MM.1S (cell line): Measurements from ENCODE around the gene PBX3.

Source experiments
- DNase-seq: peaks from one replicate; pipeline ENCODE4 v3.0.0-alpha.2; 2015
- H2AFZ ChIP-seq: fragments of 300-600 bp; sonication (generic); 2 replicates; pipeline ENCODE4 v1.6.0; 2016; ENCODE audit warnings: antibody characterized with exemption, low read length
- H3F3A ChIP-seq: fragments of 300-600 bp; sonication (generic); 2 replicates; pipeline ENCODE4 v1.6.1; 2016; ENCODE audit warnings: mild to moderate bottlenecking, antibody characterized with exemption, low read length, moderate library complexity, mixed read lengths; ENCODE audit not compliant: insufficient read depth
- H3K27ac ChIP-seq: fragments of 300-600 bp; sonication (generic); 2 replicates; pipeline ENCODE4 v1.5.1; 2016; ENCODE audit warnings: mild to moderate bottlenecking, low read length
- H3K27me3 ChIP-seq: fragments of 300-600 bp; sonication (generic); replicated peaks from 2 replicates; pipeline ENCODE4 v1.6.0; 2016; ENCODE audit warnings: low read length; ENCODE audit not compliant: insufficient read depth
- H3K36me3 ChIP-seq: fragments of 300-600 bp; sonication (generic); replicated peaks from 2 replicates; pipeline ENCODE4 v1.6.1; 2016; ENCODE audit warnings: mild to moderate bottlenecking, low read length, mixed read lengths; ENCODE audit not compliant: insufficient read depth
- H3K4me1 ChIP-seq: fragments of 300-600 bp; sonication (generic); 2 replicates; pipeline ENCODE4 v1.6.1; 2016; ENCODE audit warnings: low read length, mixed read lengths
- H3K4me2 ChIP-seq: fragments of 300-600 bp; sonication (generic); 2 replicates; pipeline ENCODE4 v1.6.0; 2016; ENCODE audit warnings: low read depth, low read length
- H3K4me3 ChIP-seq: fragments of 300-600 bp; sonication (generic); 2 replicates; pipeline ENCODE4 v1.5.1; 2016; ENCODE audit warnings: low read length, mixed read lengths
- H3K79me2 ChIP-seq: fragments of 300-600 bp; sonication (generic); 2 replicates; pipeline ENCODE4 v1.6.1; 2016; ENCODE audit warnings: mixed run types, low read length, mixed read lengths
- H3K9ac ChIP-seq: fragments of 300-600 bp; sonication (generic); 2 replicates; pipeline ENCODE4 v1.6.1; 2016; ENCODE audit warnings: low read length, mixed read lengths
- H3K9me2 ChIP-seq: fragments of 300-600 bp; sonication (generic); replicated peaks from 2 replicates; pipeline ENCODE4 v1.6.1; 2016; ENCODE audit warnings: mild to moderate bottlenecking, low read length, mixed read lengths; ENCODE audit not compliant: insufficient read depth
- H3K9me3 ChIP-seq: fragments of 300-600 bp; sonication (generic); replicated peaks from 2 replicates; pipeline ENCODE4 v1.6.1; 2016; ENCODE audit warnings: mild to moderate bottlenecking, low read length, mixed read lengths; ENCODE audit not compliant: insufficient read depth
- H4K20me1 ChIP-seq: fragments of 300-600 bp; sonication (generic); 2 replicates; pipeline ENCODE4 v1.6.1; 2016; ENCODE audit warnings: mild to moderate bottlenecking, low read length, moderate library complexity, mixed read lengths; ENCODE audit not compliant: insufficient read depth
- EZH2 ChIP-seq: fragments of 300-600 bp; sonication (generic); optimal IDR thresholded peaks from 2 replicates; pipeline ENCODE3; 2017; ENCODE audit warnings: low read depth, mild to moderate bottlenecking, antibody characterized with exemption, low read length, mixed read lengths
- EZH2phosphoT487 ChIP-seq: fragments of 300-600 bp; sonication (generic); IDR thresholded peaks from 2 replicates; pipeline ENCODE4 v1.6.1; 2018; ENCODE audit warnings: antibody characterized with exemption, low read length
- TF ChIP-seq, protein P1 (sequence below): fragments of 300-600 bp; sonication (generic); IDR thresholded peaks from 2 replicates; pipeline ENCODE4 v1.5.1; 2016; ENCODE audit warnings: antibody characterized with exemption, low read length, mixed read lengths

PBX3 gene

GRCh38 chr9:125881042-125881441 lies 133.9 kb downstream of the PBX3 start:
- no peak for DNase-seq
- H3K4me3 ChIP-seq: no peak overlapping the region
- no peaks in the 10 kb centered on the region for H3K36me3 ChIP-seq
- H3K4me1 ChIP-seq: peaks cover 13% of the 10 kb centered on the region; the same call in 1 of the 2 replicates
- H3K4me2 ChIP-seq: no peak overlapping the region
- H3F3A ChIP-seq: no peaks in the 10 kb centered on the region
- TF ChIP-seq EZH2phosphoT487 (no peak), EZH2 (no peak)
- TF ChIP-seq, protein P1, sequence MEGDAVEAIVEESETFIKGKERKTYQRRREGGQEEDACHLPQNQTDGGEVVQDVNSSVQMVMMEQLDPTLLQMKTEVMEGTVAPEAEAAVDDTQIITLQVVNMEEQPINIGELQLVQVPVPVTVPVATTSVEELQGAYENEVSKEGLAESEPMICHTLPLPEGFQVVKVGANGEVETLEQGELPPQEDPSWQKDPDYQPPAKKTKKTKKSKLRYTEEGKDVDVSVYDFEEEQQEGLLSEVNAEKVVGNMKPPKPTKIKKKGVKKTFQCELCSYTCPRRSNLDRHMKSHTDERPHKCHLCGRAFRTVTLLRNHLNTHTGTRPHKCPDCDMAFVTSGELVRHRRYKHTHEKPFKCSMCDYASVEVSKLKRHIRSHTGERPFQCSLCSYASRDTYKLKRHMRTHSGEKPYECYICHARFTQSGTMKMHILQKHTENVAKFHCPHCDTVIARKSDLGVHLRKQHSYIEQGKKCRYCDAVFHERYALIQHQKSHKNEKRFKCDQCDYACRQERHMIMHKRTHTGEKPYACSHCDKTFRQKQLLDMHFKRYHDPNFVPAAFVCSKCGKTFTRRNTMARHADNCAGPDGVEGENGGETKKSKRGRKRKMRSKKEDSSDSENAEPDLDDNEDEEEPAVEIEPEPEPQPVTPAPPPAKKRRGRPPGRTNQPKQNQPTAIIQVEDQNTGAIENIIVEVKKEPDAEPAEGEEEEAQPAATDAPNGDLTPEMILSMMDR: no peak
- no peaks in the 10 kb centered on the region for H3K79me2 ChIP-seq
- no peaks in the 10 kb centered on the region for H3K9me2 ChIP-seq
- no peak overlapping the region for H3K27ac ChIP-seq
- no peaks in the 10 kb centered on the region for H3K27me3 ChIP-seq
- no peaks in the 10 kb centered on the region for H3K9me3 ChIP-seq
- no peak overlapping the region for H2AFZ ChIP-seq
- H4K20me1 ChIP-seq: no peaks in the 10 kb centered on the region
- no peak overlapping the region for H3K9ac ChIP-seq

GRCh38 chr9:125883565-125884217 lies 136.5 kb downstream of the PBX3 start:
- TF ChIP-seq, protein P1: no peak
- no peak for TF ChIP-seq EZH2phosphoT487
- Histone ChIP-seq H3K4me3 (no peak overlapping the region), H3K9ac (no peak overlapping the region), H3F3A (no peaks in the 10 kb centered on the region), H2AFZ (no peak overlapping the region), H3K27ac (no peak overlapping the region), H3K27me3 (no peaks in the 10 kb centered on the region), H3K36me3 (no peaks in the 10 kb centered on the region), H3K4me1 (peaks cover 13% of the 10 kb centered on the region; the same call in 1 of the 2 replicates), H3K4me2 (0 out of 2 replicates have a peak overlapping the region, but pooled peaks have one; percentile 7), H4K20me1 (no peaks in the 10 kb centered on the region), H3K79me2 (no peaks in the 10 kb centered on the region), H3K9me3 (no peaks in the 10 kb centered on the region), H3K9me2 (no peaks in the 10 kb centered on the region)
- DNase-seq: peak; percentile 15

DNA sequence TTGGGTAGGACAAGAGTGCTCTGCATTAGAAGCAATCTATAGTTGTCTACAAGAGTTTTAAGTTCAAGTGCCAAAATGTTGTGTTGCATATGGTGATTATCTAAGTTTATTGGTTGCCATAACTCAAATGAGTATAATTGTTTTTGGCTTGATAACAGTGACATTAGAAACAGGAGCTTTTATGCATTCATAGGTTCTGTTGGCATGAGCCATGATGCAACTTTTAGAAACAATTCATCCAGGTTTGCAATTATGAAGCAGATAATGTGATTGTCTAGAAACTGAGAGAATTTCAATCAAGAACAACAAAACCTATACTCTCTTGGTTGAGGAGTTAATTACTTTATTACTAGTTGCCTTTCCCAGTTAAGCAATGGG lies 137.0 kb downstream of the PBX3 start:
- Histone ChIP-seq H3K9me2 (no peaks in the 10 kb centered on the region), H3K27ac (no peak overlapping the region), H3K27me3 (no peaks in the 10 kb centered on the region), H3K9me3 (no peaks in the 10 kb centered on the region), H3K9ac (no peak overlapping the region), H3F3A (no peaks in the 10 kb centered on the region), H4K20me1 (no peaks in the 10 kb centered on the region), H3K4me3 (no peak overlapping the region), H3K79me2 (no peaks in the 10 kb centered on the region), H3K4me2 (no peak overlapping the region), H3K36me3 (no peaks in the 10 kb centered on the region), H3K4me1 (peaks cover 13% of the 10 kb centered on the region; the same call in 1 of the 2 replicates), H2AFZ (no peak overlapping the region)
- TF ChIP-seq EZH2phosphoT487 (no peak), EZH2 (no peak)
- TF ChIP-seq, protein P1: no peak
- DNase-seq: no peak
